Adrenal gland (tissue), 12 donors: Measurements from ENCODE around the gene BIN2. TPM values are rescaled to one million over a fixed set of nuclear protein-coding genes. Genes with fewer than 3 reads are reported as not detected.

Experiments used
- DNase-seq, 7 donors: peaks; one replicate each; pipeline ENCODE4 v3.0.0-alpha.2; 2019 to 2020
- H3K27ac ChIP-seq, 5 donors: fragments of 200-600 bp; sonication (generic) in 4 of 5; 1 replicate in 3 of 5; 2 replicates in 2 of 5; pipeline versions ENCODE4 v1.5.1 to v1.8.0; 2016 to 2020; ENCODE audit warnings: mild to moderate bottlenecking in 1 of 5
- H3K27me3 ChIP-seq: fragments of 200-600 bp; 2 replicates; pipeline ENCODE4 v1.8.0; 2021
- H3K36me3 ChIP-seq, 2 donors: fragments of 200-600 bp; replicated peaks in 1 of 2; 1 replicate in 1 of 2; 2 replicates in 1 of 2; pipeline versions ENCODE4 v1.5.1 to v1.8.0; 2018 to 2022
- H3K4me1 ChIP-seq, 2 donors: fragments of 200-600 bp; replicated peaks in 1 of 2; 1 replicate in 1 of 2; 2 replicates in 1 of 2; pipeline versions ENCODE4 v1.5.1 to v1.8.0; 2018 to 2021
- H3K4me3 ChIP-seq, 4 donors: fragments of 200-600 bp; sonication (generic) in 3 of 4; one replicate each; pipeline ENCODE4 v1.5.1; 2016 to 2018
- H3K9me3 ChIP-seq, 3 donors: fragments of 200-600 bp; sonication (generic) in 1 of 3; replicated peaks in 1 of 3; 1 replicate in 2 of 3; 2 replicates in 1 of 3; pipeline versions ENCODE4 v1.5.1 to v1.8.0; 2016 to 2021
- POLR2A ChIP-seq, 2 donors: fragments of 450-650 bp; IDR thresholded peaks; one replicate each; pipeline ENCODE4 v1.6.1; 2017; ENCODE audit warnings: antibody characterized with exemption in 2 of 2, mild to moderate bottlenecking in 2 of 2, moderate library complexity in 1 of 2
- WGBS, 4 donors: extraction: QIAGEN DNeasy Blood & Tissue Kit in 2 of 4; methylation state at CpG; one replicate each; pipeline versions ENCODE4 v1.1.5 to v1.1.7; 2013 to 2017; 5-methylcytosine and 5-hydroxymethylcytosine counted together
- intact Hi-C, 2 donors: fragments of 100-400 bp; cut with DNase I; formaldehyde crosslinking; loops; one replicate each; pipeline versions ENCODE4 v1.14.1 to v1.15.0; 2022 to 2023
- polyA plus RNA-seq, 3 donors: library from polyadenylated mRNA; stranded (reverse); fragments of 200-250 nt in 2 of 3; fragments of 350-450 nt in 1 of 3; fragmentation: Illumina TruSeq in 1 of 3; extraction: RNeasy Lipid Tissue Mini Kit (QIAGEN cat#74804) in 1 of 3; gene quantifications; one replicate each; pipeline ENCODE4 v1.2.3, GENCODE V29; 2013 to 2014
- total RNA-seq, 9 donors: library from RNA; depleted of rRNA in 4 of 9; stranded (reverse); fragments of >200 nt in 4 of 9; fragments of 120-200 nt in 1 of 9; fragmentation: NEBNext Ultra II Directional in 1 of 9; extraction: Animal tissue kit (Norgen Biotek cat#: 25700) in 1 of 9; gene quantifications; one replicate each; pipeline versions ENCODE4 v1.1.0 to v1.2.4, GENCODE V29; 2013 to 2023
- TF ChIP-seq, protein P1 (sequence below), 6 experiments: fragments of 450-650 bp in 4 of 6; fragments of 200-600 bp in 2 of 6; sonication (generic) in 1 of 6; IDR thresholded peaks; 1 replicate in 5 of 6; 2 replicates in 1 of 6; pipeline versions ENCODE4 v1.5.1 to v1.8.0; 2016 to 2021; ENCODE audit warnings: antibody characterized with exemption in 6 of 6, mild to moderate bottlenecking in 2 of 6, moderate library complexity in 1 of 6
- donor health status: healthy with polysubstance abuse.
- donor health status: Bipolar disorder and iron deficiency.
- donor health status: DM: yes; HTN: yes; CAD: no.
- donor health status: DM: no; HTN: no; CAD: no.
- donor health status: DM: no; HTN: no; CAD: no.
- donor health status: DM: yes; HTN: yes; CAD: no.

The BIN2 gene
- total and polyA plus RNA-seq, 12 donors: 2.3 to 16.6 (median 6.1) TPM

DNA sequence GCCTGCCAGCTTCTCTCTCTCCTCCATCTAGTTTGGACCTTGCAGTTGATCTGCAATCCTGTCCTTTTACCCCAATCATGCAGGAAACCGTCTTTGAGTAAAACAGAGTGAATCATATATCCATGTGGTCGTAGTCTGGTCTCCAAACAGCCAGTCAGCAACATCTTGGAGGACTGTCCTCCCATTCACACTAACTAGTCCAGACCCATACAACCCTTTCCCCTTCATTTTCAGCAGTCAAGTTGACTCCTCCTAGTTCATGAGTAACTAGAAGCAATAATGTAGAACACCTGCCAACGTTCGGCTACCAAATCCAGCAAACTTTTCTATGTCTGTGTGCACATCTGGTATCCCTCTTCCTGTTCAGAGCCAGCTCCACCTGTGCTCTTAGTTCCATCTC, 10.8 kb upstream of the BIN2 start:
- no peak overlapping the region for H3K27ac ChIP-seq
- DNase-seq: no peak
- H3K36me3 ChIP-seq: no peaks in the 10 kb centered on the region
- no peaks in the 10 kb centered on the region for H3K9me3 ChIP-seq
- 79 to 95% (median 83%) methylated on average over 4 of the region's 4 CpGs for WGBS, 4 donors
- TF ChIP-seq, protein P1, sequence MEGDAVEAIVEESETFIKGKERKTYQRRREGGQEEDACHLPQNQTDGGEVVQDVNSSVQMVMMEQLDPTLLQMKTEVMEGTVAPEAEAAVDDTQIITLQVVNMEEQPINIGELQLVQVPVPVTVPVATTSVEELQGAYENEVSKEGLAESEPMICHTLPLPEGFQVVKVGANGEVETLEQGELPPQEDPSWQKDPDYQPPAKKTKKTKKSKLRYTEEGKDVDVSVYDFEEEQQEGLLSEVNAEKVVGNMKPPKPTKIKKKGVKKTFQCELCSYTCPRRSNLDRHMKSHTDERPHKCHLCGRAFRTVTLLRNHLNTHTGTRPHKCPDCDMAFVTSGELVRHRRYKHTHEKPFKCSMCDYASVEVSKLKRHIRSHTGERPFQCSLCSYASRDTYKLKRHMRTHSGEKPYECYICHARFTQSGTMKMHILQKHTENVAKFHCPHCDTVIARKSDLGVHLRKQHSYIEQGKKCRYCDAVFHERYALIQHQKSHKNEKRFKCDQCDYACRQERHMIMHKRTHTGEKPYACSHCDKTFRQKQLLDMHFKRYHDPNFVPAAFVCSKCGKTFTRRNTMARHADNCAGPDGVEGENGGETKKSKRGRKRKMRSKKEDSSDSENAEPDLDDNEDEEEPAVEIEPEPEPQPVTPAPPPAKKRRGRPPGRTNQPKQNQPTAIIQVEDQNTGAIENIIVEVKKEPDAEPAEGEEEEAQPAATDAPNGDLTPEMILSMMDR (IDR thresholded peaks at IDR 0.05): no peak
- no peak for TF ChIP-seq POLR2A (IDR thresholded peaks at IDR 0.05)
- intact Hi-C loops: no loop called here
- no peak overlapping the region for H3K4me3 ChIP-seq
- no peaks in the 10 kb centered on the region for H3K4me1 ChIP-seq
- no peaks in the 10 kb centered on the region for H3K27me3 ChIP-seq

DNA sequence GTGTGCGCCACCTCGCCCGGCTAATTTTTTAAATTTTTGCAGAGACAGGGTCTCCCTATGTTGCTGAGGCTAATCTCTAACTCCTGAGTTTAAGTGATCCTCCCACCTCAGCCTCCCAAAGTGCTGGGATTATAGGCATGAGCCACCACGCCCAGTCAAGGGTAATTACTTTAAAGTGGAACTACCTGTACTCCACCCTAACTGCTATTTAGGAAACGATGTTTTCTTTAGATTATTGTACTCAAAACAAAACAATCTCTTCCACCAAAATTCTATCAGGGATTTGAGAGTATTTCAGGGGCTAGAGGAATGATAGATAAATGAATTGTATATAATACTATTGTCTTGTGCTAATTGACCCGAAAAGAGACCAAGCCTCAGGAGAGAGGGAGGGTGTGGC, 9.6 kb upstream of the BIN2 start:
- no peak for TF ChIP-seq POLR2A (IDR thresholded peaks at IDR 0.05)
- TF ChIP-seq, protein P1 (IDR thresholded peaks at IDR 0.05): no peak
- H3K36me3 ChIP-seq: no peaks in the 10 kb centered on the region
- no peaks in the 10 kb centered on the region for H3K9me3 ChIP-seq
- WGBS, 4 donors: 80 to 81% (median 80%) methylated on average over 6 of the region's 6 CpGs
- no peak overlapping the region for H3K4me3 ChIP-seq
- intact Hi-C loops: no loop called here
- H3K4me1 ChIP-seq: no peaks in the 10 kb centered on the region
- no peak overlapping the region for H3K27ac ChIP-seq
- no peaks in the 10 kb centered on the region for H3K27me3 ChIP-seq
- DNase-seq: no peak

DNA sequence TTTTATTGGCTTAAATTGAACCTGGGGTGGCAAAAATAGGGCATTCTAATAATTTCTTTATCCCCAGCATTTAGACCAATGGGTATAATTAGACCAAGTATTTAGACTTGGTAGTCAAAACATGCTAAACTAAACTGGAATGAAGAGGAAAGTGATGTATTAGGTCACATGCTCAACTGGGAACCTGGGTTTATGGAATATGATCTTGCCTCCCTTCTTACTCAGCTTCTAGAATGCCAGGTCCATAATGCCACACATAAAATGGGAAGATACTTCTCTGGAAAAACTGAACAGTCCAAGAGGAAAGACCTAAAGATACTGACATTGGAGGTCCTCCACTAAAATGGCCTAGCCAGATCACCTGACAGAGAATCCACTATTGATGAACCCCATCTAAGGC, 6.2 kb upstream of the BIN2 start:
- intact Hi-C loops: no loop called here
- no peak for DNase-seq
- no peak overlapping the region for H3K27ac ChIP-seq
- no peaks in the 10 kb centered on the region for H3K36me3 ChIP-seq
- no peaks in the 10 kb centered on the region for H3K27me3 ChIP-seq
- no peaks in the 10 kb centered on the region for H3K9me3 ChIP-seq
- TF ChIP-seq, protein P1 (IDR thresholded peaks at IDR 0.05): no peak
- no peak for TF ChIP-seq POLR2A (IDR thresholded peaks at IDR 0.05)
- H3K4me3 ChIP-seq: no peak overlapping the region
- H3K4me1 ChIP-seq: peaks cover 0 to 9% of the 10 kb centered on the region in 2 donors

DNA sequence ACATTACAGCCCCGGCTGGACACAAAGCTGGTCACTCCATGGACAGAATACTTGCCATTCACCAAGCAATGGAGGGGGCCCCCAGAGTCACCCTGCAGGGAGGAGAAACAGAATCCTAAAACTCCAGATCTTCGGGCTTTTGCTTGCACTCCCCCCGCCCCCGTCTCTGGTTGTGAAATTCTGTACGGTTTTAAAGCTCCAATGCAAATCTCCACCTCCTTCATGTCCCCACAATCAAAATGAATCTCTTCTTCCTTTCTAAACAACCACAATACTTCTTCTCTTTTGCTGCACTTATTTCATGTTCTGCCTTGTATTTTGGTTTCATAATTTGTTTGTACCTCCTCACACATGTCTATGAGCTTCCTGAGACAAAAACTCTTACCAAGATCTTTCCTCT, 5.8 kb upstream of the BIN2 start:
- Histone ChIP-seq H3K9me3 (no peaks in the 10 kb centered on the region), H3K4me1 (peaks cover 0 to 9% of the 10 kb centered on the region in 2 donors), H3K36me3 (no peaks in the 10 kb centered on the region), H3K4me3 (no peak overlapping the region), H3K27me3 (no peaks in the 10 kb centered on the region), H3K27ac (no peak overlapping the region)
- DNase-seq: no peak
- WGBS, 4 donors: 79 to 86% (median 81%) methylated on average over 5 of the region's 5 CpGs
- TF ChIP-seq, protein P1 (IDR thresholded peaks at IDR 0.05): no peak
- TF ChIP-seq POLR2A (IDR thresholded peaks at IDR 0.05): no peak
- intact Hi-C loops: no loop called here
